Central memory CD4-positive, alpha-beta T cell (primary cell): Measurements from ENCODE around the gene SLC2A14.
"Not testable (repeated sequence)": the region's sequence is repeated elsewhere in the genome, so short reads cannot be mapped to it uniquely, and the experiment has no call there.

Experiments
- DNase-seq: peaks from one replicate; pipeline ENCODE4 v3.0.0; 2022

Gene SLC2A14

DNA sequence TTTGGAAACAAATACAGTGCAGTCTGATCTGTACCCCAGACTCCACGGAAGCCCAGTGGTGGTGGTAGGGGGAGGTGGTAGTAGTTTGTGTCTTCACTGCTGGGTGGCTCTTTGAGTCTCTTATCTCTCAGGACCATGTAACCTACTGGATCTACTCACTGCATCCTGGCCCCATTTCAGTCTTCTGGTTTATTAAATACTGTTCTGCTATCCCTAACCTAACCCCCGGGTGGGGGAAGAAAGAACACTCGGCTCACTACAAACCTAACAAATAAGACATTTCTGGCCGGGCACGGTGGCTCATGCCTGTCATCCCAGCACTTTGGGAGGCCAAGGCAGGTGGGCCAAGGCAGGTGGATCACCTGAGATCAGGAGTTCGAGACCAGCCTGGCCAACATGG, 39.5 kb downstream of the SLC2A14 start:
- DNase-seq, result not testable (repeated sequence)

- DNase-seq, result no peak
Measured at GRCh38 chr12:7832059-7832696, 40.5 kb downstream of the SLC2A14 start.

DNA sequence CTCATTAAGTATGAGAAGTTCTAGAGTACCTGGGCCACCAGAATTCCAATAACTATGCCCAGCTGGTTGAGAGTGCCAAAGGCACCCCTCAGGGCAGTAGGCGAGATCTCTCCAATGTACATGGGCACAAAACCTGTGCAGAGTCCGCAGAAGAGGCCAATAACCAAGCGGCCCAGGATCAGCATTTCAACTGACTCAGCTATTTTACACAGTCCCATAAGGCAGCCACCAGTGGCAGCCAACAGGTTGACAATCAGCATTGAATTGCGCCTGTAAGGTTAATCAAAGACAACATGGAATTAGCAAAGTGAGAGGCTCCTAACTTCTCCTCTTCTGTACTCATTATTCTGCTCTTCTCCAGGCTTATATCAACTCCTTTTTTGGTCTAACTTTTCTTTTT, 43.0 kb downstream of the SLC2A14 start:
- not testable (repeated sequence) for DNase-seq

- DNase-seq, result not testable (repeated sequence)
Measured at GRCh38 chr12:7825754-7826153, 47.0 kb downstream of the SLC2A14 start.

GRCh38 chr12:7806863-7807487, 65.7 kb downstream of the SLC2A14 start:
- DNase-seq, result peak; percentile 31

DNA sequence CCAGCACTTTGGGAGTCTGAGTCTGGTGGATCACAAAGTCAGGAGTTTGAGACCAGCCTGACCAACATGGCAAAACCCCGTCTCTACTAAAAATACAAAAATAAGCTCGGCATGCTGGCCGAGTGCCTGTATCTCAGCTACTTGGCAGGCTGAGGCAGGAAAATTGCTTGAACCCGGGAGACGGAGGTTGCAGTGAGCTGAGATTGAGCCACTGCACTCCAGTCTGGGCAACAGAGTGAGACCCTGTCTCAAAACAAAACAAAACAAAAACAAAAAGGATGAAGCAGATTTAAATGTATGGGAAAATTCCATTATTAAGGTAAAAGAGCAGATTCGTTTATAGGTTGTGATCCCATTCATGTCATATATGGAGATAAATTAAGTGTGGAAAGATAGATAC, 66.4 kb downstream of the SLC2A14 start:
- DNase-seq, result not testable (repeated sequence)

DNA sequence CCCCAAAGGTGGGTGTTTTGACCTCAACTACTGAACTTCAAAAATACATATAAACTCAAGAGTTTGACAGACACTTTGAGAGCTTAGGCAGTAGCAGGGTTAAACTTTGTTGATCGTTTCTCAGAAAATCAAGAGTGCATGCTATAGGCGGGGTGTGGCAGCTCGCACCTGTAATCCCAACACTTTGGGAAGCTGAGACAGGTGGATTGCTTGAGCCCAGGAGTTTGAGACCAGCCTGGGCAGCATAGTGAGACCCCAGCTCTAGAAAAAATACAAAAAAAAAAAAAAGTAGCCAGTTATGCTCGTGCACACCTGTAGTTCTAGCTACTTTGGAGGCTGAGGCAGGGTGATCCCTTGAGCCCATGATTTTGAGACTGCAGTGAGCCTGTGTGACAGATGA, 71.3 kb downstream of the SLC2A14 start:
- no peak for DNase-seq

- not testable (repeated sequence) for DNase-seq
Measured at GRCh38 chr12:7798750-7799308, 73.9 kb downstream of the SLC2A14 start.

DNA sequence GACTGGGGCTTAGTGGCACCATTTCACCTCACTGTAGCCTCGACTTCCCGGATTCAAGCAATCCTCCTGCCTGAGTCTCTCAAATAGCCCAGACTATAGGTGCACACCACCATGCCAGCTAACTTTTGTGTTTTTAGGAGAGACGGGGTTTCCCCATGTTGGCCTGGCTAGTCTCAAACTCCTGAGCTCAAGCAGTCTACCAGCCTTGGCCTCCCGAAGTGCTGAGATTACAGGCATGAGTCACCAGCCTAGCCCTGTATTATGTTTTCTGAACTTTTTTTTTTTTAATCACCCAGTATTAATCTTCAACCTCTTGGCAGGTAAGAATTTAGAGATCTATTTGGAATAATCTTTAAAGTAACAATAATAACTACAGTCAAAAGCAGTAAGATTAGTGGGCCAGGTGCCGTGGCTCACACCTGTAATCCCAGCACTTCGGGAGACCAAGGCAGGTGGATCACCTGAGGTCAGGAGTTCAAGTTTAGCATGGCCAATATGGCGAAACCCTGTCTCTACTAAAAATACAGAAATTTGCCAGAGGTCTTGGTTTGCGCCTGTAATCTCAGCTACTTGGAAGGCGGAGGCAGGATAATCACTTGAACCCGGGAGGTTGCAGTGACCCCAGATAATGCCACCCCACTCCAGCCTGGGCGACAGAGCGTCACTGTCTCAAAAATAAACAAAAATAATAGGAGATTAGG, 74.9 kb downstream of the SLC2A14 start:
- no peak for DNase-seq

DNA sequence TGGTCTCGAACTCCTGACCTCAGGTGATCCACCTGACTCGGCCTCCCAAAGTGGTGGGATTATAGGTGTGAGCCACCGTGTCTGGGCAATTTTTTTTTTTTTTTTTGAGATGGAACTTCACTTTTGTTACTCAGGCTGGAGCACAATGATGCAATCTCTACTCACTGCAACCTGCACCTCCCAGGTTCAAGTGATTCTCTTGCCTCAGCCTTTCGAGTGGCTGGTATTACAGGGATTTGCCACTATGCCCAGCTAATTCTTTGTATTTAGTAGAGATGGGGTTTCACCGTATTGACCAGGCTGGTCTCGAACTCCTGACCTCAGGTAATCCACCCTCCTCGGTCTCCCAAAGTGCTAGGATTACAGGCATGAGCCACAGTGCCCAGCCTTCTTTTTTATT, 75.4 kb downstream of the SLC2A14 start:
- DNase-seq, result not testable (repeated sequence)

GRCh38 chr12:7793211-7793610, 79.5 kb downstream of the SLC2A14 start:
- no peak for DNase-seq

GRCh38 chr12:7788884-7789528, 83.7 kb downstream of the SLC2A14 start, which contains the start of gene NANOG:
NANOG (plus strand) TSS chr12:7789402; CDS start chr12:7789615, 213 bp downstream.
- not testable (repeated sequence) for DNase-seq

DNA sequence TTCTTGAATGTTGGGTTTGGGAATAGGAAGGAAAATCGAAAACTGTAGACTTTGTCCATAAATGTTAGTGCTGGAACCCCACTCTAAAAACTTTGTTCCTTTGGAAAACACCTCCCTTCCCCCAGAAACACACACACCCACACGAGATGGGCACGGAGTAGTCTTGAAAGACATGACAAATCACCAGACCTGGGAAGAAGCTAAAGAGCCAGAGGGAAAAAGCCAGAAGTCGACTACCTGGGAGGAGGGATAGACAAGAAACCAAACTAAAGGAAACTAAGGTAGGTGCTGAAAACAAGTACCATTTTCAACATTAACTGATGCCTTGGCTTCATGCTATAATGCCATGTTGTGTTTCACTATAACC, 84.4 kb downstream of the SLC2A14 start:
- no peak for DNase-seq

DNA sequence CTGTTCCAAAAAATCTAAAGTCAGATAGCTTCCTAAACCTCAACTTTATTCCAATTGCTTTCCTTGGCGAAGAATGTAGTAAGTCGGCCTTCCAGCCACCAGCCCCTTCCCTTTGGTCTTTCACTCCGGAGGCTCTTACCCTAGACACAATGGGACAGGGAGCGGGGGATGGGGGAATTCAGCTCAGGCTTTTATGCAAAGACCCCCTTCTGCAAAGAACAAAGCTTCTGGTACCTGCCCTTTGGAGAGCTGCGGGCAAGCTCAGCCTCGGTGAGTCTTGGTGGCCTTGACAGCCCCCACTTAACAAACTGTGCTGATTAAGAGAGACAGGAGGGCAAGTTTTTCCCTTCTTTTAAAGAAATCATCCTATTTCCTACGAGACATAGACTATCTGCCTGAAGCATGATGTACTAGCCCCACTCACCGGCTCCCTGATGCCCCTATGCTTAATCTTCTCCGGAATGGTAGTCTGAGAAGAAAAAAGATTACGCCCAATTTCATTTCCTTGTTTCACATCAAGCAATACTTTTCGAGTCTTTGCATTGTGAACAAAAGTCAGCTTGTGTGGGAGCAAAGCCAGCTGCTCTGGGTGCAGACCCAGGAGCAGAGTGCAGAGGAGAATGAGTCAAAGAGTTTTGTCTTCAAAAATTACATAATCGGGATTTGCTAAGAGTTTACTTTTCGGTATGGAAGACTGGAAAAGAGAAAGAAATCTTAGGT, 85.0 kb downstream of the SLC2A14 start:
- no peak for DNase-seq

- no peak for DNase-seq
Measured at GRCh38 chr12:7784701-7785100, 88.0 kb downstream of the SLC2A14 start.

DNA sequence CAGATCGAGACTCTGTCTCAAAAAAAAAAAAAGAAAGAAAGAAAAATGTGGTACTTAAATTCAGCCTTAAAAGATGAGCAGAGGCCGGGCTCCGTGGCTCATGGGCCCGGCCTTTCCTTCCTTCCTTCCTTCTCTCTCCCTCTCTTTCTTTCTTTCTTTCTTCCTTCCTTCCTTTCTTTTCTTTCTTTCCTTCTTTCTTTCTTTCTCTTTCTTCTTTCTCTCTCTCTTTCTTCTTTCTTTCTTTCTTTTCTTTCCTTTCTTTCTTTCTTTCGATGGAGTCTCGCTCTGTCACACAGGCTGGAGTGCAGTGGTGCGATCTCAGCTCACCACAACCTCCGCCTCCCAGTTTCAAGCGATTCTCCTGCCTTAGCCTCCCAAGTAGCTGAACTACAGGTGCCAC, 89.3 kb downstream of the SLC2A14 start:
- not testable (repeated sequence) for DNase-seq

DNA sequence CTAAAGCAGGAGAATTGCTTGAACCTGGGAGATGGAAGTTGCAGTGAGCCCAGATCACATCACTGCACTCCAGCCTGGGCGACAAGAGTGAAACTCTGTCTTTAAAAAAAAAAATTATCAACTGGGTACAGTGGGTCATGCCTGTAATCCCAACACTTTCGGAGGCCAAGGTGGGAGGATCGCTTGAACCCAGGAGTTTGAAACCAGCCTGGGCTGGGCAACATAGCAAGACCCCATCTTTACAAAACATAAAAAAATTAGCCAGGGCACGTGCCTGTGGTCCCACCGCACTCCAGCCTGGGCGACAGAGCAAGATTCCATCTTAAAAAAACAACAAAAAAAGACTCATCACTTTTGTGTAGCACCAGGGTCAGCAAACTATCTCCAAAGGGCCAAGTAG, 90.7 kb downstream of the SLC2A14 start:
- DNase-seq, result no peak

DNA sequence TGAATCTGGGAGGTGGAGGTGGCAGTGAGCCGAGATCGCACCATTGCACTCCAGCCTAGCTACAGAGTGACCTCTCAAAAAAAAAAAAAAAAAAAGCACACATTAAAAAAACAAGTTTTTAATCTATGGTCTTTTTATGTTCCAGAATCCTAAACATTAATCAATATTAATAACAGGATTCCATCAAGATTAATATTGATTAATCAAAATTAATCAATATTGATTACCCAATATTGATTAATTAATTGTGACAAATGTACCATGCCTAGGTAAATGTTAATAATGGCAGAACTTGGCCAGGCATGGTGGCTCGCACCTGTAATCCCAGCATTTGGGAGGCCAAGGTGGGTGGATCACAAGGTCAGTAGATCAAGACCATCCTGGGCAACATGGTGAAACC, 91.4 kb downstream of the SLC2A14 start:
- no peak for DNase-seq

- no peak for DNase-seq
Measured at GRCh38 chr12:7769999-7770398, 102.7 kb downstream of the SLC2A14 start.
